GM12878 (cell line): ENCODE data around the gene NOP16.

Experiments
- EZH2 ChIP-seq: IDR thresholded peaks from 2 replicates; pipeline ENCODE4 v1.6.1; 2012; ENCODE audit warnings: low read depth, mild to moderate bottlenecking, control low read depth, inconsistent platforms, low read length, borderline replicate concordance; ENCODE audit not compliant: control insufficient read depth
- JUNB ChIP-seq: IDR thresholded peaks from 2 replicates; pipeline ENCODE4 v1.6.1; 2016; ENCODE audit warnings: antibody characterized with exemption, mild to moderate bottlenecking
- POLR2A ChIP-seq: IDR thresholded peaks from 2 replicates; pipeline ENCODE4 v1.6.1; 2011; ENCODE audit warnings: low read depth, mild to moderate bottlenecking, low read length
- SIN3A ChIP-seq: IDR thresholded peaks from 2 replicates; pipeline ENCODE4 v1.6.1; 2012; ENCODE audit warnings: low read depth, low read length, improper control_type of control experiment
- SMARCA5 ChIP-seq: fragments of 450-650 bp; IDR thresholded peaks from 2 replicates; pipeline ENCODE4 v1.6.1; 2017; ENCODE audit warnings: mild to moderate bottlenecking
- SREBF2 ChIP-seq: IDR thresholded peaks from 2 replicates; pipeline ENCODE4 v1.6.1; 2012; ENCODE audit warnings: mild to moderate bottlenecking, low read length
- TAF1 ChIP-seq: IDR thresholded peaks from 2 replicates; pipeline ENCODE4 v1.6.1; 2011; ENCODE audit warnings: mild to moderate bottlenecking, low read depth, low read length, borderline replicate concordance
- TF ChIP-seq, protein P1 (sequence below), 3 experiments: IDR thresholded peaks in 2 of 3; conservative IDR thresholded peaks in 1 of 3; 2 replicates each; pipeline ENCODE4 v1.5.1; 2011; ENCODE audit warnings: low read depth in 3 of 3, low read length in 3 of 3, mild to moderate bottlenecking in 3 of 3, control low read depth in 2 of 3, moderate library complexity in 2 of 3, inconsistent platforms in 1 of 3, mixed read lengths in 1 of 3; ENCODE audit not compliant: control insufficient read depth in 2 of 3, insufficient read depth in 1 of 3; ENCODE audit errors: extremely low read depth in 1 of 3

DNA sequence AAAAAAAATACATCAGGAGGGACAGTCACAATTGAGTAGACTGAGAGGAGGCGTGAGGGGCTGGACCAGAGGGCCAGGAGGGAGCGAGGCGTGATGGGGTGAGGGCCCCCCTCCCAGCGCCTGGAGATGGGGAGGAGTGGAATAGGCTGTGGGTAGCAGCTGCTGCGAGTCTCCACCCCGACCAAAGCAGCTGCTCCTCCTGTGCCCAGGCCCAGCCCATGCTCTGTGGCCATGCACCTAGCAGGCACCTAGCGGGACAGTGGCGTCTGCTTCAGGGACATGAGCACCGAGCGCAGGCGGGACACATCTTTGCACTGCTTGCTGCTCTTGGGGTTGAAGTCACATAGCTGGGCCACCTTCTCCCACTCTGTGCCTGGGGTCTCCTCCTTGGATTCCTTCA lies 4.1 kb upstream of the NOP16 start:
- TF ChIP-seq SREBF2 (no peak), SIN3A (no peak), JUNB (no peak), SMARCA5 (no peak), TAF1 (no peak), POLR2A (peak; percentile 27; the same call in 1 of the 2 replicates), EZH2 (no peak)
- TF ChIP-seq, protein P1, sequence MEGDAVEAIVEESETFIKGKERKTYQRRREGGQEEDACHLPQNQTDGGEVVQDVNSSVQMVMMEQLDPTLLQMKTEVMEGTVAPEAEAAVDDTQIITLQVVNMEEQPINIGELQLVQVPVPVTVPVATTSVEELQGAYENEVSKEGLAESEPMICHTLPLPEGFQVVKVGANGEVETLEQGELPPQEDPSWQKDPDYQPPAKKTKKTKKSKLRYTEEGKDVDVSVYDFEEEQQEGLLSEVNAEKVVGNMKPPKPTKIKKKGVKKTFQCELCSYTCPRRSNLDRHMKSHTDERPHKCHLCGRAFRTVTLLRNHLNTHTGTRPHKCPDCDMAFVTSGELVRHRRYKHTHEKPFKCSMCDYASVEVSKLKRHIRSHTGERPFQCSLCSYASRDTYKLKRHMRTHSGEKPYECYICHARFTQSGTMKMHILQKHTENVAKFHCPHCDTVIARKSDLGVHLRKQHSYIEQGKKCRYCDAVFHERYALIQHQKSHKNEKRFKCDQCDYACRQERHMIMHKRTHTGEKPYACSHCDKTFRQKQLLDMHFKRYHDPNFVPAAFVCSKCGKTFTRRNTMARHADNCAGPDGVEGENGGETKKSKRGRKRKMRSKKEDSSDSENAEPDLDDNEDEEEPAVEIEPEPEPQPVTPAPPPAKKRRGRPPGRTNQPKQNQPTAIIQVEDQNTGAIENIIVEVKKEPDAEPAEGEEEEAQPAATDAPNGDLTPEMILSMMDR (IDR thresholded peaks at IDR 0.05 in 2 of 3, conservative IDR thresholded peaks at IDR 0.05 in 1 of 3; ENCODE audit: control insufficient read depth in 2 of 3, extremely low read depth in 1 of 3, insufficient read depth in 1 of 3, low read depth in 3 of 3, low read length in 3 of 3) = no peak
